GM12875 (cell line): ENCODE measurements around the gene NPPA.
A peak's percentile ranks its signal among the peaks of the same experiment; 100 is the strongest.
"Not testable (repeated sequence)": the region's sequence is repeated elsewhere in the genome, so short reads cannot be mapped to it uniquely, and the experiment has no call there.

Source experiments
- H3K4me3 ChIP-seq: one replicate; pipeline ENCODE4 v1.5.1; 2011; ENCODE audit warnings: low read depth, low read length, control low read depth
- TF ChIP-seq, protein P1 (sequence below): IDR thresholded peaks from 2 replicates; pipeline ENCODE4 v1.5.1; 2011; ENCODE audit warnings: low read depth, mild to moderate bottlenecking, control low read depth, inconsistent platforms, low read length, moderate library complexity, borderline replicate concordance; ENCODE audit not compliant: insufficient read depth

The NPPA gene

DNA sequence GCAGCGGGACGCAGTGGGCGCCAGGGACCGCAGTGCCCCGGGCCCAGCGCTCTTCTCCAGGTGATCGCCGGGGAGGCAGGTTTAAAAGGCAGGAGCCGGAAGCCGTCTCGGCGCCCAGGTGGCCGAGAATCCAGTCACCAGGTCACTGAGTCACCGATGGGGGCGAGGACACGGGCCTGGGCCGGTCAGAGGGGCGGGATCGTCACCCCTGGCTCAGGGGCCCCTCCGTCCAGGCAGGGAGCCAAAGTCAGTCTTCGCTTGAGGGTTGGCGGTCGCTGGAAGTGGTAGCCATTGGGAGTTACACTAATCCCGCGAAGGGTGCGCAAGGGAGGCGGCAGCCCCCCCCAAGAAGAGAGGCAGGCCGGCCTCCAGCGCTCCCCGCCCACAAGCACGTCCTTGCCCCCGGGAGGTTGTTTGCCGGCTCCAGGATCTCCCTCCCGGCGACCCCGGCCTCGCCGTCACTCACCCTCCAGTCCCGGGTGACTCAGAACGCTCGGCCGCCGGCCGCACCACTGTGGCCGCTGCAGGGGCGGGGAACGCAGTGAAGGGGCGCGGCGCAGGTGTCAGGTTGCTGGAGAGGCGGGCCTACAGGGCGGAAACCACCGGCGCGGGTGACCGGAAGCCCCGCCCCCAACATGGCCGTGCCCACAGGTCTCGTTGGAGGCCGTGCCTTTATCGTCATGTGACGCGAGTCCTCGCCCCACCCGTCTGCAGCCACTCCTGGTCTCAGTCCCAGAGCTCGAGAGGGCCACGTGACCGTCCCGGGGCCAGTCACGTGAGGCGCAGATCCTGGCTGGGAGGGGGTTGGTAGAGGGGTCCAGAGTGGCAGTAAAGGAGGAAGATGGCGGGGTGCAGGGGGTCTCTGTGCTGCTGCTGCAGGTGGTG lies 41.9 kb downstream of the NPPA start, which contains the start of the genes CLCN6 and MTHFR:
Gene CLCN6, plus strand, starts transcription at position 770 of the 885 bp plus-strand sequence. Its CDS starts 72 bp downstream, at position 842.
Gene MTHFR, minus strand, starts transcription at position 543 of the 885 bp plus-strand sequence. CDS start 2,848 bp downstream, outside the sequence.
- TF ChIP-seq, protein P1, sequence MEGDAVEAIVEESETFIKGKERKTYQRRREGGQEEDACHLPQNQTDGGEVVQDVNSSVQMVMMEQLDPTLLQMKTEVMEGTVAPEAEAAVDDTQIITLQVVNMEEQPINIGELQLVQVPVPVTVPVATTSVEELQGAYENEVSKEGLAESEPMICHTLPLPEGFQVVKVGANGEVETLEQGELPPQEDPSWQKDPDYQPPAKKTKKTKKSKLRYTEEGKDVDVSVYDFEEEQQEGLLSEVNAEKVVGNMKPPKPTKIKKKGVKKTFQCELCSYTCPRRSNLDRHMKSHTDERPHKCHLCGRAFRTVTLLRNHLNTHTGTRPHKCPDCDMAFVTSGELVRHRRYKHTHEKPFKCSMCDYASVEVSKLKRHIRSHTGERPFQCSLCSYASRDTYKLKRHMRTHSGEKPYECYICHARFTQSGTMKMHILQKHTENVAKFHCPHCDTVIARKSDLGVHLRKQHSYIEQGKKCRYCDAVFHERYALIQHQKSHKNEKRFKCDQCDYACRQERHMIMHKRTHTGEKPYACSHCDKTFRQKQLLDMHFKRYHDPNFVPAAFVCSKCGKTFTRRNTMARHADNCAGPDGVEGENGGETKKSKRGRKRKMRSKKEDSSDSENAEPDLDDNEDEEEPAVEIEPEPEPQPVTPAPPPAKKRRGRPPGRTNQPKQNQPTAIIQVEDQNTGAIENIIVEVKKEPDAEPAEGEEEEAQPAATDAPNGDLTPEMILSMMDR, result no peak

DNA sequence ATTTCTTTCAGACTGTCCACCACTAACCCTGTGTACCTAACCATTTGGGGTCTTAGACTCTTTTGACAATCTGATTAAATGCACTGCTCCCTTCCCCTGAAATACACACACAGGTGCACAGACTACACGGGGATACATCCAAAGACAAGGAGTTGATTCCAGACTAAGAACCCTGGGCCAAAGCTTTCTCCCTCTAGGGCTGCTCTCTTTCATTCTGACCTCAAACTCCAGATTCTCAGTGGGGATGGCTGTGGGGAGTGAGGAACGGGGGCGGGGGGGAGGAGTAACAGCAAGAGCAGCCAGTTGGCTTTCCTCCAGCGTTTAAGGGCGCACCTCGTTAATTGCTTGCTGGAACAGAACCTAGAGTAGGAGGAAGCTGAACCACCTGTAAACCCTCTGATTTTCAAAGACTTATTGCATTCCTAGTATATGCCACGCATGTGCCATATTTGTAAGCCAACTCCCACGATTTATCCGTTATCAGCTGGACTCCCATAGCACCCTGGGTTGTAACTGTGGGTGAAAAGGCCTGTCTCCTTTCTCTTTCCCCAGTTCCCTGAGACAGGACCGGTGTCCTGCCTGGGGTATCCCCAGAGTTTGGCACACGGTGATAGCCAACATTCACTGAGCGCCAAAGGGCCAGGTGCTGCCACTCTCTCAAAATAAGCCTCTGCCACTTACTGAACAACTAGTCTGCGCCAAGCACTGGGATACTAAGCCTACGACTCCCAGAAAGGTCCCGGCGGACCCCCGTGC lies 42.7 kb downstream of the NPPA start:
- TF ChIP-seq, protein P1, result no peak
- peak overlapping the region; percentile 93 for H3K4me3 ChIP-seq

More for the DNA sequence above, 41.9 kb downstream of the NPPA start, which contains the start of the genes CLCN6 and MTHFR:
- H3K4me3 ChIP-seq, result peak within 1 kb of the TSS; percentile 93

DNA sequence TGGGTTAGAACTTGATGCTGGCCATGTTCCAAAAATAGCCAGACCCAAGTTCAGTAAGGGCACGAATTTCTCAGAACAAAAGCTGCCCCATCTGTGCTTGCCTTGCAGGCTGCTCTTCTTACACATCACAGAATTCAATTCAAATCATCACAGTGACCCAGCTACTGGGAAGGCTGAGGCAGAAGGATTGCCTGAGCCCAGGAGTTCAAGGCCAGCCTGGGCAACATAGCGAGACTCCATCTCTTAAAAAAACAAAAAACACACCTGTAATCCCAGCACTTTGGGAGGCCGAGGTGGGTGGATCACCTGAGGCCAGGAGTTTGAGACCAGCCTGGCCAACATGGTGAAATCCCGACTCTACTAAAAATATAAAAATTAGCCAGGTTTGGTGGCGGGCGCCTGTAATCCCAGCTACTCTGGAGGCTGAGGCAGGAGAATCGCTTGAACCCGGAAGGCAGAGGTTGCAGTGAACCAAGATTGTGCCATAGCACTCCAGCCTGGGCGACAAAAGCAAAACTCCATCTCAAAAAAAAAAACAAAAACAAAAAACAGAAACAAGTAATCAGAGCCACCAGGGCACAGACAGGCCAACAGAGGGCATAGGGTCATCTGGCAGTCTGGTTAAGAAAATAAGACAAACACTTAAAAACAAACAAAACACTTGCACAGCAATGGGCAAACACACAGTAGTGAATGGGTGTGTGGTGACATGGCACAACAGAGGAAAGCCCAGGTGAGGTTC lies 43.5 kb downstream of the NPPA start:
- H3K4me3 ChIP-seq, result not testable (repeated sequence)

DNA sequence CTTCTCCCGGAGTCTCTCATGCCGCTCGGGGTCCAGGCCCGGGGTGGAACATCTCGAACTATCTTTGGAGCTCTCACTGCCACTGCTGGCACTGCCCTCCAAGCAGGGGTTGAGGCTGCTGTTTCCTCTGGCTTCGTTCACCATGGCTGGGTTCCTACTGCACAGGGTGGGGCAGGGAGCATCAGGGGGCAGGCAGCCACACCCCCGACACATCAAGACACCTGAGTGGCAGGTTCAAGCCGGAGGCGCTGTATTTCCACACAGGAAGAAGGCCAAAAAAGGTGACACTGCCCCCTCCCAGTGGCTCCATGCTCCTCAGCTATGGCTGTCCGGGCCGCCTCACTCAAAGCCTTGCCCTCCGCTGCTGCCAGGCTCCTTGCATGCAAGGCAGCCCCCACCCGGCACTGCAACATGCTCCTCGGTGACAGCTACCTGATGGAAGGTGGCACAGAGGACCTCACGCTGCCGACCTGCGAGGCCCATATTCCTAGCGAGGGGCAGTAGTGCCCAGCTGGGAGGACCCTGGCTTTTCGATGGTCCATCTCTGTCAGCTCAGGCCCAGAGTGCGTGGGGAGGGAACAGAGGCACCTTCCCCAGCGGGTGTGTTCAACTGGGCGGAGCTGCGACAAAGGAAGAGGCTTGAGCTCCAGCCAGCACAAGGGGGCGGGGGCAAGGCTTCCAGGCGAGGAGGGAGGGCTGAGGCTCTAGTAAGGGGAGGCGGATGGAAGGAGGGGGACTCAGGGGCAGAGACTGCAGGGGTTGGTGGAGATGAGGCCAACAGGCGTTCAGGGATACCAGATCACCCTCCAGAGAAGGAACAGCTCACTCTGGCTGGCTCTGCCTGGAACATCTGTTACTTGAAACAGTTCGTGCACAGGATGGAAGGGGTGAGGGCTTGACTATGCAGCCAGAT lies 44.4 kb downstream of the NPPA start:
- peak overlapping the region; percentile 45 for H3K4me3 ChIP-seq
- TF ChIP-seq, protein P1, result no peak

DNA sequence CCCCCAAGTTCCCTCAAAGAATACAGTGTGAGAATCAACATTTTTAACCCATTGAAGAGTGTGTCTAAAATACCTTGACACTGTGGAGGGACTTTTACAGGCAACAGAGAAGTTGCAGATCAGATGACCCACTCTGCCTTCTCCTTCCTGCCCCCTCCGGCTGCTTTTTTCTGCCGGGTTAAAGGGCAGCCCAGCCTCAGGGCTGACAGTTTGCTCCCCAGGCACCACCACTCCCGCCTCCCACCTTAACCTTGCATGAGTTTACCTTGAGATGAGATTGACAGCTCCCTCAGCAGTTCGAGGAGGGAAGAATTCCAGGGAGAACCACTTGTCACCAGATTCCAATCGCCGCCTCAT lies 45.0 kb downstream of the NPPA start:
- no peak overlapping the region for H3K4me3 ChIP-seq
- TF ChIP-seq, protein P1, result no peak

DNA sequence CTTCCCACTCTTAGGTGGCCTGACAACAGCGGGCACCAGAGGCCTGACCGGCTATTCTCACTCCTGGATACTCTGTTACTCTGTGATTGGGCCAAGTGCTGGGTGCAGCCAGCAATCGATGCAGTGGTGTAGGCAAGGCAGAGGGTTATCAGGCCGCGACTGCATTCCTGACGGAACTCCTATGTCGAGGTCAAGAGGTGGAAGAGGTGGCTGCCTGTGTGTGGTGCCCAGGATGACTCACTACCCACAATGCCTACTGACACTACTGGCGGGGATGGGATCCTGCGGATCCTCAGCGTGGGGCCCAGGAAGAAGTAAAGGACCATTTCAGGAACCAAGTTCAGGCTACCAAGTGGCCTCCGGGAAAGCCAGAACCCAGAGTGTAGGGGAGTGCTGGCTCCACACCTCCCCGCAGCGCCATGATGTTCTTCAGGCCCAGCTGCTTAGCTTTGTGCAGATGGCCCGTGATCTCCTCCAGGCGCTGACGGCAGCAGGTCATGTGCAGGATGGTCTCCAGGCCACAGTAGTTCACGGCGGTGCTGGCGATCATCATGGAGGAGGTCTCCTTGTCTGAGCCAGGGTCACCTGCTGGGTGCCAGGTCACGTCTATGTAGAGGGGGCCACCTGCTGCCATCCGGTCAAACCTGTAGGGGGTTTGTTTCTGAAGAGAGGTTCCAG lies 46.7 kb downstream of the NPPA start:
- no peak overlapping the region for H3K4me3 ChIP-seq
- TF ChIP-seq, protein P1, result no peak
